Measurements from ENCODE around the gene EIF3C.
"Not testable (repeated sequence)": the region's sequence is repeated elsewhere in the genome, so short reads cannot be mapped to it uniquely, and the experiment has no call there.

- not testable (repeated sequence) for TF ChIP-seq EZH2 (IDR thresholded peaks at IDR 0.05; ENCODE audit: insufficient read depth, poor library complexity, severe bottlenecking); EZH2phosphoT487 (IDR thresholded peaks at IDR 0.05; ENCODE audit: insufficient read depth, low read depth)
Measured at GRCh38 chr16:28668199-28668598, 43.1 kb upstream of the EIF3C start.

Measured in GM23248 (cell line).